Parathyroid adenoma (tissue), 2 donors: ENCODE measurements around the gene CFDP1.

Experiments
- H2AFZ ChIP-seq: fragments of 300-600 bp; sonication (generic); one replicate; pipeline ENCODE4 v1.7.0; 2017; ENCODE audit warnings: antibody characterized with exemption, mild to moderate bottlenecking
- H3K27ac ChIP-seq: fragments of 300-600 bp; sonication (generic); one replicate; pipeline ENCODE4 v1.7.0; 2017
- H3K27me3 ChIP-seq: fragments of 300-600 bp; sonication (generic); one replicate; pipeline ENCODE4 v1.7.0; 2017; ENCODE audit warnings: low read length; ENCODE audit not compliant: control insufficient read depth, insufficient read depth
- H3K36me3 ChIP-seq: fragments of 300-600 bp; sonication (generic); one replicate; pipeline ENCODE4 v1.7.0; 2017; ENCODE audit warnings: low read length; ENCODE audit not compliant: control insufficient read depth, insufficient read depth
- H3K4me1 ChIP-seq: fragments of 300-600 bp; sonication (generic); one replicate; pipeline ENCODE4 v1.7.0; 2017; ENCODE audit warnings: control low read depth
- H3K4me2 ChIP-seq: fragments of 300-600 bp; sonication (generic); one replicate; pipeline ENCODE4 v1.7.0; 2017; ENCODE audit warnings: low read length
- H3K4me3 ChIP-seq: fragments of 300-600 bp; sonication (generic); one replicate; pipeline ENCODE4 v1.7.0; 2017; ENCODE audit warnings: low read depth, low read length
- H3K79me2 ChIP-seq: fragments of 300-600 bp; sonication (generic); one replicate; pipeline ENCODE4 v1.7.0; 2017; ENCODE audit warnings: control low read depth
- H3K9ac ChIP-seq: fragments of 300-600 bp; sonication (generic); one replicate; pipeline ENCODE4 v1.7.0; 2017; ENCODE audit warnings: mild to moderate bottlenecking
- H3K9me3 ChIP-seq: fragments of 300-600 bp; sonication (generic); one replicate; pipeline ENCODE4 v1.7.0; 2017; ENCODE audit warnings: low read length; ENCODE audit not compliant: control insufficient read depth
- TF ChIP-seq, protein P1 (sequence below): fragments of 300-600 bp; sonication (generic); IDR thresholded peaks from one replicate; pipeline ENCODE4 v1.7.0; 2017; ENCODE audit warnings: antibody characterized with exemption, mild to moderate bottlenecking
- donor health status: primary hyperparathyroidism.

CFDP1 gene

DNA sequence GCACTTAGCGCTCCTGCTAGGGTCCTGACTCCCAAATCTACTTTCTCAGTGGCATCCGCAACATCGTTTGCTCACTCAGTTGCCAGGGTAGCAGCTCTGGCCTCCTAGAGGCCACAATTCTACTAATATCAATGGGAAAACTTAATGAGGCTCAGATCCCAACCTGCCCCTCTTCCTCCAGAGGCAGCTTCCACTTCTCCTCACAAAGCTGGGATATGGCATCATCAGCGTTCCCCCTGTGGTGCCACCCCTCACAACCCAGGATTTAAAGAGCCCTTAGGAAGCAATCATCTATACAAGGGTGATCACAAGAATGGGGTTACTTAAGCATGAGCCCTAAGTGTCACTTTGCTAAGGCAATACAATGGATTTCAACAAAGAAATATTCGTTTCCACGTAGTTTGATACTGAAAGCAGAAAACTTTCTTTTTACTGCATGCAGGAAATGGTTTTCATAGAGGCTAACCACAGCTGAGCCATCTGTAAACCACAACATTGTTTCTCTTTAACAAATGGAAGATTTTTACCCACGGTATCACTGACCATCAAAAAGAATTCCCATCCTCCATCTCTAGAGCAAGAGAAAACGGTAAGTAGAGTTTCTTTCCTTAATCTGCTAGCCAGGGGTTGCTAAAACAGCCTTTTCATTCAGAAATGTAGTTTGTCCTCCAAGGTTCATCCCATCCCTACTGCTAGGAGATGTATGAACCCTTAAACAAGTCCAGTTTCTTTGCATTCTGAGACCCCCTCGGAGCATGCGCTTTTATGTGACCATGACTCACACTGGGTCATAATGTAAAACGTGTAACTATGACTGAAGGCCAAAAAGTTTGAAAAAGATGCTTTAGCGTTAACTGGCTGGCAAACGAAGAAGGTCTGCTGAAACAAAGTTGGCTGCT, 113.5 kb downstream of the CFDP1 start:
- Histone ChIP-seq H3K79me2 (peaks cover 2% of the 10 kb centered on the region), H3K4me2 (no peak overlapping the region), H3K9me3 (no peaks in the 10 kb centered on the region), H3K9ac (no peak overlapping the region), H3K4me3 (no peak overlapping the region), H3K27me3 (no peaks in the 10 kb centered on the region), H3K36me3 (no peaks in the 10 kb centered on the region), H2AFZ (no peak overlapping the region), H3K4me1 (no peaks in the 10 kb centered on the region), H3K27ac (no peak overlapping the region)
- TF ChIP-seq, protein P1, sequence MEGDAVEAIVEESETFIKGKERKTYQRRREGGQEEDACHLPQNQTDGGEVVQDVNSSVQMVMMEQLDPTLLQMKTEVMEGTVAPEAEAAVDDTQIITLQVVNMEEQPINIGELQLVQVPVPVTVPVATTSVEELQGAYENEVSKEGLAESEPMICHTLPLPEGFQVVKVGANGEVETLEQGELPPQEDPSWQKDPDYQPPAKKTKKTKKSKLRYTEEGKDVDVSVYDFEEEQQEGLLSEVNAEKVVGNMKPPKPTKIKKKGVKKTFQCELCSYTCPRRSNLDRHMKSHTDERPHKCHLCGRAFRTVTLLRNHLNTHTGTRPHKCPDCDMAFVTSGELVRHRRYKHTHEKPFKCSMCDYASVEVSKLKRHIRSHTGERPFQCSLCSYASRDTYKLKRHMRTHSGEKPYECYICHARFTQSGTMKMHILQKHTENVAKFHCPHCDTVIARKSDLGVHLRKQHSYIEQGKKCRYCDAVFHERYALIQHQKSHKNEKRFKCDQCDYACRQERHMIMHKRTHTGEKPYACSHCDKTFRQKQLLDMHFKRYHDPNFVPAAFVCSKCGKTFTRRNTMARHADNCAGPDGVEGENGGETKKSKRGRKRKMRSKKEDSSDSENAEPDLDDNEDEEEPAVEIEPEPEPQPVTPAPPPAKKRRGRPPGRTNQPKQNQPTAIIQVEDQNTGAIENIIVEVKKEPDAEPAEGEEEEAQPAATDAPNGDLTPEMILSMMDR: no peak

DNA sequence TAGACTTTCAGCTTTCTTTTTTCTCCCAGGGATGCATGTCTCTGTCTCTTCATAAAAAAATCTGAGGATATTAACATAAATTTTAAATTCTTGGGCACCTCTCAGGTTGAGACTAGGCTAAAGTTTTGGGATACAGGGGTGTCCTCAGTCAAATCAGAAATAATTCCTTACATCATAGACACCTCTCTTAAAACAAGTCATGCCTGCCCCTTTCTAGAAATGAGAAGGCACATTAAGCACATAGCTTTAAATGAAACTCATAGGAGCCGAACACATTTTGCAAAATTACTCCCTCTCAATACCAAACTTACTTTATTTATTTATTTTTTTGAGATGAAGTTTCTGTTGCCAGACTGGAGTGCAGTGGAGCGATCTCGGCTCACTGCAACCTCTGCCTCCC, 114.6 kb downstream of the CFDP1 start:
- Histone ChIP-seq H3K4me1 (no peaks in the 10 kb centered on the region), H3K9me3 (no peaks in the 10 kb centered on the region), H3K27me3 (no peaks in the 10 kb centered on the region), H3K4me2 (no peak overlapping the region), H3K36me3 (no peaks in the 10 kb centered on the region), H3K9ac (no peak overlapping the region), H3K4me3 (no peak overlapping the region), H2AFZ (no peak overlapping the region), H3K79me2 (no peaks in the 10 kb centered on the region), H3K27ac (no peak overlapping the region)
- TF ChIP-seq, protein P1: no peak

DNA sequence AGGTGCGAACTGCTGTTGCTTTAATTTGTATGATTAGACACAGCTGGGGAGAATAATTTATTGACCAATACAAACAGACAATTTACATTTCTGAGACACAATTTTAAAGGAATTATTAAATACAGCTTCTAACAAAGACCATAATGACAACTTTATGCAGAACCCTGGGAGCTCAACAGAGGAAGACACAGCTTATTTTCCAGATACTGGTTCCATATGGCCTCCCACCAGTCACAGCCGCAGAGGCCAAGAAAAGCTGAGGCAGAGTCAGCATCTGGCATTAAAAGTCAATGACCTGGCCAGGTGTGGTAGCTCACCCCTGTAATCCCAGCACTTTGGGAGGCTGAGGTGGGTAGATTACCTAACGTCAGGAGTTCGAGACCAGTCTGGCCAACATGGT, 115.8 kb downstream of the CFDP1 start:
- H3K79me2 ChIP-seq: no peaks in the 10 kb centered on the region
- no peak overlapping the region for H3K4me3 ChIP-seq
- no peaks in the 10 kb centered on the region for H3K36me3 ChIP-seq
- H3K9ac ChIP-seq: no peak overlapping the region
- no peak overlapping the region for H2AFZ ChIP-seq
- H3K9me3 ChIP-seq: no peaks in the 10 kb centered on the region
- no peaks in the 10 kb centered on the region for H3K4me1 ChIP-seq
- H3K27ac ChIP-seq: no peak overlapping the region
- no peaks in the 10 kb centered on the region for H3K27me3 ChIP-seq
- TF ChIP-seq, protein P1: no peak
- H3K4me2 ChIP-seq: no peak overlapping the region

DNA sequence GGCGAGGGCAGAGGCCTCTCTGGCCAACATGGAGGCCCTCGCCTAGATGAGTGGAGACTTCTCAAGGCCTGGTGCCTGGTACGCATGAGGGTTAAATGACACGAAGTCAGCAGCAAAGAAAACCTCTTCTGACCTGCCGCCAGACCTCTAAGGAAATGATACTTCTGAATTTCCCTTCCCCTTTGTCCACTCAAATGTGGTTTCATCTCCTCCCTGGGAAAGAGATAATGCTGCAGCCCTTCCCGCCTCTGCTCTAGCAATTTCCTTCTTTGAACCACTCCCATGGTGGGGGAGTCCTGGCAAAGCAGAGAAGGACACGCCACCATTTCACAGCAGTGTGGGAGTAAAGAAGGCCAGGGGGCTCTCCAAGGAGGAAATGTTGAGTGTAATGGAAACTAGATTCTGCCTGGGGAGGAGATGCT, 116.2 kb downstream of the CFDP1 start:
- Histone ChIP-seq H3K9me3 (no peaks in the 10 kb centered on the region), H3K27me3 (no peaks in the 10 kb centered on the region), H3K79me2 (no peaks in the 10 kb centered on the region), H3K27ac (no peak overlapping the region), H3K36me3 (no peaks in the 10 kb centered on the region), H3K4me2 (no peak overlapping the region), H3K4me1 (no peaks in the 10 kb centered on the region), H3K4me3 (no peak overlapping the region), H3K9ac (no peak overlapping the region), H2AFZ (no peak overlapping the region)
- TF ChIP-seq, protein P1: no peak
